ENCODE results near the gene SUPT3H.

SUPT3H gene

GRCh38 chr6:44779130-44779826, 598.5 kb downstream of the SUPT3H start:
- no peak for DNase-seq

All from NCI-H146 (cell line).